GM12878 (cell line): Measurements from ENCODE around the gene IL18. TPM values are rescaled to one million over a fixed set of nuclear protein-coding genes. Genes with fewer than 3 reads are reported as not detected.

Experiments
- ATAC-seq: fragments of 200-7000 bp; cut with Tn5 transposase; 3 replicates; pipeline ENCODE4 v1.9.1; 2020; ENCODE audit warnings: mild to moderate bottlenecking, moderate library complexity
- BruUV-seq: library from RNA; stranded (reverse); fragments of 400-500 nt; replicated peaks from 2 replicates; lab custom pipeline; 2021; lab: Mats Ljungman, UMichigan
- CTCF ChIA-PET: fragments of 300-600 bp; sonication (Branson Sonifier 250); formaldehyde crosslinking; extraction: SDS; loops from one replicate; lab custom pipeline; 2021; ENCODE audit warnings: inconsistent platforms; lab: Yijun Ruan, JAX
- POLR2A ChIA-PET: fragments of 350-600 bp; formaldehyde crosslinking; extraction: SDS; loops from one replicate; lab custom pipeline; 2021; ENCODE audit warnings: inconsistent platforms; lab: Charles Lee
- RAD21 ChIA-PET: fragments of 300-600 bp; sonication (Branson Sonifier 250); formaldehyde crosslinking; loops from one replicate; lab custom pipeline; 2023; ENCODE audit warnings: antibody characterized with exemption; ENCODE audit not compliant: unreplicated experiment; lab: Charles Lee
- SMC1A ChIA-PET: fragments of 300-600 bp; sonication (Branson Sonifier 250); formaldehyde crosslinking; loops from one replicate; lab custom pipeline; 2023; ENCODE audit not compliant: unreplicated experiment, uncharacterized antibody; lab: Charles Lee
- DNase-seq: peaks from one replicate; pipeline ENCODE4 v3.0.0-alpha.2; 2011; ENCODE audit warnings: low read depth, low spot score
- FAIRE-seq: peaks from 3 replicates; lab custom pipeline; 2011; peaks lifted over from hg19 to GRCh38; lab: Jason Lieb, UNC
- H2AFZ ChIP-seq: 2 replicates; pipeline ENCODE4 v1.6.0; 2011; ENCODE audit warnings: low read depth, low read length, control low read depth; ENCODE audit not compliant: control insufficient read depth
- H3K27ac ChIP-seq: 2 replicates; pipeline ENCODE4 v1.5.1; 2011; ENCODE audit warnings: control low read depth; ENCODE audit not compliant: control insufficient read depth, insufficient read depth
- H3K27me3 ChIP-seq, 2 experiments: replicated peaks in 1 of 2; 2 replicates each; pipeline versions ENCODE4 v1.6.0 to v1.6.1; 2011; ENCODE audit warnings: low read length in 1 of 2; ENCODE audit not compliant: control insufficient read depth in 2 of 2, insufficient read depth in 2 of 2
- H3K36me3 ChIP-seq, 2 experiments: 2 replicates each; pipeline ENCODE4 v1.5.1; 2011; ENCODE audit warnings: low read length in 1 of 2; ENCODE audit not compliant: control insufficient read depth in 2 of 2, insufficient read depth in 2 of 2
- H3K4me1 ChIP-seq: 2 replicates; pipeline ENCODE4 v1.6.1; 2011; ENCODE audit warnings: mild to moderate bottlenecking, low read length, moderate library complexity, mixed read lengths; ENCODE audit not compliant: control insufficient read depth, insufficient read depth
- H3K4me2 ChIP-seq: 2 replicates; pipeline ENCODE4 v1.6.0; 2011; ENCODE audit warnings: control low read depth; ENCODE audit not compliant: control insufficient read depth, insufficient read depth
- H3K4me3 ChIP-seq: fragments of 200-600 bp; sonication (generic); 2 replicates; pipeline ENCODE4 v1.5.1; 2016
- H3K79me2 ChIP-seq: 2 replicates; pipeline ENCODE4 v1.6.0; 2011; ENCODE audit warnings: low read length; ENCODE audit not compliant: control insufficient read depth, insufficient read depth
- H3K9ac ChIP-seq: 2 replicates; pipeline ENCODE4 v1.8.0; 2011; ENCODE audit warnings: low read length, control low read depth, mixed read lengths; ENCODE audit not compliant: control insufficient read depth, insufficient read depth
- H3K9me3 ChIP-seq: replicated peaks from 3 replicates; pipeline ENCODE4 v1.5.1; 2011; ENCODE audit warnings: mild to moderate bottlenecking, low read length; ENCODE audit not compliant: control insufficient read depth, insufficient read depth
- H4K20me1 ChIP-seq: 2 replicates; pipeline ENCODE4 v1.6.0; 2011; ENCODE audit not compliant: control insufficient read depth, insufficient read depth
- CEBPB ChIP-seq, 2 experiments: fragments of 150-350 bp in 1 of 2; IDR thresholded peaks; 2 replicates each; pipeline ENCODE4 v1.6.1; 2012 to 2014; ENCODE audit warnings: low read depth in 2 of 2, low read length in 2 of 2, borderline replicate concordance in 1 of 2, inconsistent platforms in 1 of 2
- CREB1 ChIP-seq: IDR thresholded peaks from 2 replicates; pipeline ENCODE4 v1.6.1; 2012; ENCODE audit warnings: low read depth, mild to moderate bottlenecking, inconsistent platforms
- FOXM1 ChIP-seq: IDR thresholded peaks from 2 replicates; pipeline ENCODE4 v1.6.1; 2012; ENCODE audit warnings: low read depth, mild to moderate bottlenecking, inconsistent platforms, low read length, moderate library complexity
- GABPA ChIP-seq: IDR thresholded peaks from 2 replicates; pipeline ENCODE4 v1.6.1; 2014; ENCODE audit warnings: antibody characterized with exemption, low read depth, mild to moderate bottlenecking, inconsistent platforms
- IKZF1 ChIP-seq: fragments of 450-650 bp; conservative IDR thresholded peaks from 2 replicates; pipeline ENCODE4 v1.6.1; 2017; ENCODE audit warnings: antibody characterized with exemption, mild to moderate bottlenecking
- IRF4 ChIP-seq: IDR thresholded peaks from 2 replicates; pipeline ENCODE4 v1.6.1; 2011; ENCODE audit warnings: low read depth, low read length
- KLF5 ChIP-seq: fragments of 450-650 bp; IDR thresholded peaks from 2 replicates; pipeline ENCODE4 v1.6.1; 2014; ENCODE audit warnings: mild to moderate bottlenecking; ENCODE audit not compliant: partially characterized antibody
- MAX ChIP-seq: IDR thresholded peaks from 2 replicates; pipeline ENCODE4 v1.6.1; 2012; ENCODE audit warnings: low read depth, low read length, improper control_type of control experiment
- MXI1 ChIP-seq: fragments of 150-350 bp; IDR thresholded peaks from 2 replicates; pipeline ENCODE4 v1.6.1; 2011; ENCODE audit warnings: low read depth, mild to moderate bottlenecking, inconsistent platforms, low read length, improper control_type of control experiment
- NFYB ChIP-seq: IDR thresholded peaks from 2 replicates; pipeline ENCODE4 v1.6.1; 2011; ENCODE audit warnings: low read depth, mild to moderate bottlenecking, low read length, improper control_type of control experiment, moderate library complexity; ENCODE audit not compliant: insufficient read depth
- PAX5 ChIP-seq: IDR thresholded peaks from 2 replicates; pipeline ENCODE4 v1.6.1; 2011; ENCODE audit warnings: low read depth, low read length, borderline replicate concordance
- RCOR1 ChIP-seq: conservative IDR thresholded peaks from 2 replicates; pipeline ENCODE4 v1.6.1; 2012; ENCODE audit warnings: low read depth, low read length, improper control_type of control experiment
- STAT3 ChIP-seq: IDR thresholded peaks from 2 replicates; pipeline ENCODE4 v1.6.1; 2011; ENCODE audit warnings: low read depth, low read length, improper control_type of control experiment
- SUPT20H ChIP-seq: IDR thresholded peaks from 2 replicates; pipeline ENCODE4 v1.6.1; 2011; ENCODE audit warnings: low read depth, mild to moderate bottlenecking, low read length, moderate library complexity, borderline replicate concordance; ENCODE audit not compliant: control insufficient read depth
- TCF12 ChIP-seq: IDR thresholded peaks from 2 replicates; pipeline ENCODE4 v1.6.1; 2011; ENCODE audit warnings: low read depth, mild to moderate bottlenecking, low read length
- YBX1 ChIP-seq: fragments of 450-650 bp; IDR thresholded peaks from 2 replicates; pipeline ENCODE4 v1.6.1; 2016; ENCODE audit warnings: antibody characterized with exemption
- WGBS: methylation state at CpG from one replicate; pipeline ENCODE4 v1.1.6; 2016; ENCODE audit warnings: low lambda C conversion rate; ENCODE audit not compliant: insufficient replicate concordance, insufficient coverage; ENCODE audit errors: missing lambda C conversion rate; 5-methylcytosine and 5-hydroxymethylcytosine counted together
- in situ Hi-C: fragments of 300-500 bp; cut with MboI; formaldehyde crosslinking; loops from 9 replicates; pipeline ENCODE4 v1.14.3; 2018; ENCODE audit warnings: mixed read lengths
- intact Hi-C: fragments of 100-400 bp; cut with micrococcal nuclease; formaldehyde crosslinking; loops from one replicate; pipeline ENCODE4 v1.14.2; 2022; ENCODE audit not compliant: unreplicated experiment
- polyA plus RNA-seq, 11 experiments: library from polyadenylated mRNA; depleted of rRNA in 4 of 11; unstranded in 6 of 11; stranded (reverse) in 5 of 11; fragments of >200 nt; fragmentation: Nextera tagmentation in 4 of 11; fragmentation: Illumina TruSeq in 1 of 11; extraction: Ambion mirVana in 4 of 11; extraction: Trizol in 1 of 11; gene quantifications; 1 replicate in 1 of 11; 2 replicates in 10 of 11; pipeline versions ENCODE4 v1.2.1 to v1.2.3, GENCODE V29; 2011 to 2016; ENCODE audit warnings: inconsistent platforms in 2 of 11, missing spikeins in 2 of 11, low read depth in 1 of 11
- total RNA-seq, 4 experiments: library from RNA; depleted of rRNA in 3 of 4; stranded (reverse); fragments of >200 nt in 3 of 4; fragmentation: Illumina TruSeq in 1 of 4; extraction: Trizol in 1 of 4; gene quantifications; 2 replicates each; pipeline versions ENCODE4 v1.2.1 to v1.2.3, GENCODE V29; 2013 to 2021
- TF ChIP-seq, protein P1 (sequence below): fragments of 450-650 bp; IDR thresholded peaks from 2 replicates; pipeline ENCODE4 v1.6.1; 2014; ENCODE audit warnings: mild to moderate bottlenecking

IL18 gene
- total and polyA plus RNA-seq, 10 of the 15 experiments (the other 5 are each of a cell fraction or from before 2014, with no cell fraction given): 0.12 to 0.42 (median 0.24) TPM

DNA sequence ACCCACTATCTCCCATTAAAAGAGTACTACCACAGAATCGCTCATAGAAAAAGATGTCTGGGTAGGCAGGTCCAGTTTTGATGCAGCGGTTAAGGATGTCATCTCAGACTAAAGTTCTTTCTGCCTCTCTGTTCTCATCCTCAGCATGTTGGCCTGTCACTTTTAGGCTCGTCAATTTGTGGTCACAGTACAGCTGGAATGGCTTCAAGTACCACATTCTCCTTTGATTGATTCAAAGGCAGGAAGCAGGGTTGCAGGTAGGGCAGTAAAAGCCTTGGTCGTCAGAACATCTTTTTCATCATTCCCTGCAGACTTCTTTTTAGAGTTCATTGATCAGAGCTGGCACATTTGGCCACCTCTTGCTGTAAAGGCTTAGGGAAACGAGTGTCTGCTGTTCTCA lies 48.5 kb downstream of the IL18 start:
- Histone ChIP-seq H3K27ac (no peak overlapping the region), H2AFZ (no peak overlapping the region), H3K4me1 (peaks cover 8% of the 10 kb centered on the region), H3K4me2 (no peak overlapping the region), H4K20me1 (no peaks in the 10 kb centered on the region), H3K9me3 (no peaks in the 10 kb centered on the region; the same call in 2 of the 3 replicates), H3K4me3 (no peak overlapping the region), H3K27me3 (no peaks in the 10 kb centered on the region), H3K79me2 (no peaks in the 10 kb centered on the region), H3K36me3 (no peaks in the 10 kb centered on the region), H3K9ac (no peak overlapping the region)
- ChIA-PET RAD21 (no interaction called here), CTCF (interaction anchor here (2.6 to 8.9 kb wide), 3 partner anchors 11 to 166 kb away, joined by 21 to 121 read pairs (median 24); partner anchors contain the start of gene BCO2), POLR2A (no interaction called here), SMC1A (interaction anchor here (0.9 to 4.0 kb wide), 2 partner anchors 58 to 164 kb away, joined by 3 to 29 read pairs; no protein-coding TSS in a partner anchor)
- in situ Hi-C loops: no loop called here
- WGBS: 57% methylated on average over 5 of the region's 5 CpGs
- DNase-seq: no peak
- BruUV-seq: no TSS peak
- TF ChIP-seq MAX: no peak
- FAIRE-seq: no peak
- intact Hi-C loops: no loop called here
- ATAC-seq: no peak

DNA sequence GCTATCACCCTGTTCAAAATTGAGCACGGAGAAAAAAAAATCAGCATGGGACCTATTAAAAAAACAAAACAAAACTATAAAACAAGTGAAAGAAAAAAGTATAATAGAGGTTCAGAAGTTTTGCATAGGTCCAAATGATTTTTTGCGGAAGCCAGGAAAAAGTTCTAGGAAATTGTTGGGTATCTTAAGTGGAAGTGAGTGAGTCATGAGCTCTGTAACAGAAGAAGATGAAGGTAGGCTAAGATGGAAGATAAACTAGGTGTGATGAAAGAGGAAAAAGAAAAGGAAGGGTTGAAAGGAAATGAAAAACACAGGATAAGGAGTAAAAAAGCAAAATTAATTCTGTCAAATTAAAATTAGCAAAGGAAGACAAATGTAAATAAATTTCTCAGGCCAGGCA lies 49.4 kb downstream of the IL18 start:
- TF ChIP-seq PAX5 (no peak), STAT3 (no peak), SUPT20H (no peak), FOXM1 (no peak), IRF4 (no peak), NFYB (no peak), YBX1 (no peak), CREB1 (no peak), GABPA (no peak), MXI1 (no peak), KLF5 (no peak), RCOR1 (no peak), TCF12 (no peak), CEBPB (IDR thresholded peaks at IDR 0.05; ENCODE audit: borderline replicate concordance in 1 of 2, low read depth in 2 of 2, low read length in 2 of 2) (no peak), IKZF1 (no peak)
- TF ChIP-seq, protein P1, sequence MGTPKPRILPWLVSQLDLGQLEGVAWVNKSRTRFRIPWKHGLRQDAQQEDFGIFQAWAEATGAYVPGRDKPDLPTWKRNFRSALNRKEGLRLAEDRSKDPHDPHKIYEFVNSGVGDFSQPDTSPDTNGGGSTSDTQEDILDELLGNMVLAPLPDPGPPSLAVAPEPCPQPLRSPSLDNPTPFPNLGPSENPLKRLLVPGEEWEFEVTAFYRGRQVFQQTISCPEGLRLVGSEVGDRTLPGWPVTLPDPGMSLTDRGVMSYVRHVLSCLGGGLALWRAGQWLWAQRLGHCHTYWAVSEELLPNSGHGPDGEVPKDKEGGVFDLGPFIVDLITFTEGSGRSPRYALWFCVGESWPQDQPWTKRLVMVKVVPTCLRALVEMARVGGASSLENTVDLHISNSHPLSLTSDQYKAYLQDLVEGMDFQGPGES: no peak
- TF ChIP-seq, all 136 proteins: peak for 0
- ChIA-PET RAD21 (interaction anchor here (2.7 kb wide), 1 partner anchor 166 kb away, joined by 16 read pairs; no protein-coding TSS in a partner anchor), SMC1A (interaction anchor here (0.7 to 4.0 kb wide), 7 partner anchors 11 to 309 kb away, joined by 3 to 29 read pairs (median 3); no protein-coding TSS in a partner anchor), POLR2A (no interaction called here), CTCF (interaction anchor here (0.8 to 8.9 kb wide), 22 partner anchors 7 to 183 kb away, joined by 3 to 121 read pairs (median 6); partner anchors contain the start of genes BCO2, SDHD and TIMM8B)
- Histone ChIP-seq H3K9me3 (no peaks in the 10 kb centered on the region; the same call in 2 of the 3 replicates), H3K9ac (no peak overlapping the region), H2AFZ (no peak overlapping the region), H3K4me3 (no peak overlapping the region), H3K4me2 (no peak overlapping the region), H3K79me2 (no peaks in the 10 kb centered on the region), H3K4me1 (no peaks in the 10 kb centered on the region; the same call in 1 of the 2 replicates), H3K36me3 (no peaks in the 10 kb centered on the region), H4K20me1 (no peaks in the 10 kb centered on the region), H3K27ac (no peak overlapping the region), H3K27me3 (no peaks in the 10 kb centered on the region)
- no TSS peak for BruUV-seq
- in situ Hi-C loops: loop anchor here (5.0 kb wide), 1 partner anchor 168 kb away; no protein-coding TSS in a partner anchor
- intact Hi-C loops: loop anchor here (5.0 kb wide), 1 partner anchor 63 kb away; the partner anchor contains the start of gene BCO2
- ATAC-seq: no peak
- 98% methylated on average over 2 of the region's 2 CpGs for WGBS
- no peak for FAIRE-seq
- no peak for DNase-seq
